Measurements from ENCODE around the gene PTRHD1. TPM values are rescaled to one million over a fixed set of nuclear protein-coding genes. Genes with fewer than 3 reads are reported as not detected.

Gene PTRHD1
- total and polyA plus RNA-seq, 2 of the 8 experiments (the other 6 are each of a cell fraction or from before 2014, with no cell fraction given), result 46.2 to 91.9 TPM

DNA sequence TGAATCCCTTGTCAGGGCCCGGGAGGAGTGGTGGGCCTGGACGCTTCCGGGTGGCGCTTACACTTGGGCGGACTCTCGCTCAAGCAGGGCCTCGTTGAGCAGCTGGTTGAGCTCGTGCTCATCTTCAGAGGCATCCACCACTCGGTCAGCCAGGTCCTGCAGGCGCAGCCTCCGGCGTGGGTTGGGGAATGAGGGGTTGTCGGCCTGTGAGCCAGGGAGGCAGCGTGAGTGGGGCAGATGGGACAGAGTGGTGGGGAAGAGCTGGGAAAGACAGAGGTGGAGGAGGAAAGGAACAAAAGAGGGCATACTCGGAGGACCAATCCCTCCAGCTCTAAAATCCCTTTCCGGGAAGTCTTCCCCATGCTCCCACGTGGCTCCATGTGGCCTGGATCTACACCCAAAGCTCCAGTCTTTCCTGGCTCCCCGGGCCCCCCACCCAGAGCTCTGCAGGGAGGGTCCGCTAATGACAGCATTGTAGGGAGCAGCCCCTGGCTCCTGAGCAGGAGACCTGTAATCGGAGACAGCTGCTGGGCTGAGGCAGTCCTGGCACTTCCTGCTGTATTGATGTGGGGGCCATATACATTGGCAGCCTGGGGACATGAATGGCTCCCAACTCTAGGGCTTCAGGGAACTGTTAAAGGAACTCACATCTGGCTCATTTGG is 41.7 kb upstream of the PTRHD1 start:
- no peak overlapping the region for H2BK15ac ChIP-seq (ENCODE audit: low read length)
- no peak overlapping the region for H4K91ac ChIP-seq (replicated peaks; ENCODE audit: insufficient read length, low read length)
- no peak overlapping the region for H3K4ac ChIP-seq (replicated peaks; ENCODE audit: insufficient read length, low read depth, low read length)
- no peaks in the 10 kb centered on the region for H4K20me1 ChIP-seq (replicated peaks in 1 of 2; ENCODE audit: control insufficient read depth in 1 of 2, insufficient read depth in 2 of 2, low read length in 2 of 2)
- H3K4me3 ChIP-seq (ENCODE audit: extremely low read depth in 1 of 4, insufficient read depth in 2 of 4, low read depth in 3 of 4, low read length in 4 of 4), result no peak overlapping the region
- POLR2A ChIA-PET (ENCODE audit: partially characterized antibody), result interaction anchor here (0.7 kb wide), 1 partner anchor 237 kb away, joined by 3 read pairs; no protein-coding TSS in a partner anchor
- H3K27ac ChIP-seq (ENCODE audit: low read depth, low read length), result no peak overlapping the region
- no peak overlapping the region for H2AFZ ChIP-seq (ENCODE audit: low read length)
- H3K4me2 ChIP-seq (ENCODE audit: insufficient read depth in 1 of 2, low read depth in 2 of 2, low read length in 2 of 2), result no peak overlapping the region
- H3K18ac ChIP-seq (ENCODE audit: extremely low read depth, low read length), result no peak overlapping the region
- peaks cover 0 to 14% (median 6%) of the 10 kb centered on the region in 4 experiments; a peak in 5 of 7 replicates for H3K4me1 ChIP-seq (replicated peaks in 1 of 4; ENCODE audit: control insufficient read depth in 3 of 4, insufficient read depth in 4 of 4, low read length in 3 of 4)
- H4K8ac ChIP-seq (ENCODE audit: extremely low read depth, insufficient read depth, low read length), result no peak overlapping the region; the same call in 1 of the 2 replicates
- H3K79me1 ChIP-seq (ENCODE audit: low read depth, low read length), result no peaks in the 10 kb centered on the region; the same call in 1 of the 2 replicates
- H3K9ac ChIP-seq (replicated peaks in 1 of 4; ENCODE audit: extremely low read depth in 1 of 4, low read depth in 3 of 4, low read length in 3 of 4), result no peak overlapping the region
- H3K14ac ChIP-seq (ENCODE audit: insufficient read length), result no peak overlapping the region
- TF ChIP-seq, protein P1, sequence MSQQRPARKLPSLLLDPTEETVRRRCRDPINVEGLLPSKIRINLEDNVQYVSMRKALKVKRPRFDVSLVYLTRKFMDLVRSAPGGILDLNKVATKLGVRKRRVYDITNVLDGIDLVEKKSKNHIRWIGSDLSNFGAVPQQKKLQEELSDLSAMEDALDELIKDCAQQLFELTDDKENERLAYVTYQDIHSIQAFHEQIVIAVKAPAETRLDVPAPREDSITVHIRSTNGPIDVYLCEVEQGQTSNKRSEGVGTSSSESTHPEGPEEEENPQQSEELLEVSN (IDR thresholded peaks at IDR 0.05), result no peak
- TF ChIP-seq SIX5 (IDR thresholded peaks at IDR 0.05; ENCODE audit: low read depth, low read length) (no peak), CBX5 (IDR thresholded peaks at IDR 0.05; ENCODE audit: low read depth, low read length) (no peak), BRCA1 (IDR thresholded peaks at IDR 0.05; ENCODE audit: low read depth, low read length) (no peak), RNF2 (IDR thresholded peaks at IDR 0.05; ENCODE audit: borderline replicate concordance, low read depth, low read length, missing control alignments, poor library complexity, severe bottlenecking) (no peak), JUND (IDR thresholded peaks at IDR 0.05; ENCODE audit: low read length) (no peak), EP300 (IDR thresholded peaks at IDR 0.05; ENCODE audit: borderline replicate concordance in 1 of 2, low read depth in 2 of 2, low read length in 2 of 2) (no peak), BCL11A (IDR thresholded peaks at IDR 0.05; ENCODE audit: low read depth in 2 of 2, low read length in 2 of 2) (no peak), PHF8 (conservative IDR thresholded peaks at IDR 0.05; ENCODE audit: low read depth, low read length) (no peak), GTF2F1 (IDR thresholded peaks at IDR 0.05; ENCODE audit: borderline replicate concordance, low read depth, low read length) (no peak)
- H2BK120ac ChIP-seq (replicated peaks; ENCODE audit: low read depth, low read length), result no peak overlapping the region
- CTCF ChIA-PET (ENCODE audit: partially characterized antibody), result no interaction called here
- H3K23me2 ChIP-seq (ENCODE audit: low read depth, low read length), result no peaks in the 10 kb centered on the region
- H4K5ac ChIP-seq (ENCODE audit: insufficient read length, low read depth, low read length), result no peak overlapping the region
- H3K27me3 ChIP-seq (replicated peaks in 1 of 4; ENCODE audit: control insufficient read depth in 3 of 4, extremely low read depth in 1 of 4, insufficient read depth in 3 of 4, low read length in 3 of 4), result no peaks in the 10 kb centered on the region
- no peak overlapping the region for H3K23ac ChIP-seq (ENCODE audit: insufficient read length)
- no peak for DNase-seq (ENCODE audit: low read depth in 1 of 2, low spot score in 2 of 2)
- FAIRE-seq, result no peak
- peaks cover 2 to 13% of the 10 kb centered on the region in 2 experiments; a peak in 1 of 4 replicates for H3K9me3 ChIP-seq (ENCODE audit: insufficient read depth in 2 of 2, low read depth in 1 of 2, low read length in 1 of 2)
- H2AK5ac ChIP-seq (ENCODE audit: low read depth, low read length), result no peak overlapping the region
- H2BK20ac ChIP-seq (ENCODE audit: low read length), result no peak overlapping the region
- H2BK5ac ChIP-seq (ENCODE audit: low read depth, low read length), result no peak overlapping the region
- no peak overlapping the region for H3K56ac ChIP-seq (replicated peaks; ENCODE audit: insufficient read length, low read depth, low read length)
- H3K79me2 ChIP-seq (ENCODE audit: control insufficient read depth in 1 of 2, insufficient read depth in 2 of 2, low read length in 2 of 2), result no peaks in the 10 kb centered on the region; a peak in 1 of 4 replicates
- 96% methylated on average over 20 of the region's 20 CpGs; no CpG with 5 or more reads in 1 of the 2 experiments for WGBS, 2 experiments (ENCODE audit: extremely low coverage in 1 of 2, insufficient coverage in 1 of 2, insufficient read length in 1 of 2, insufficient replicate concordance in 2 of 2, low coverage in 1 of 2, low lambda C conversion rate in 2 of 2, missing lambda C conversion rate in 1 of 2)
- H2BK12ac ChIP-seq (ENCODE audit: low read depth, low read length), result no peak overlapping the region
- H3K36me3 ChIP-seq (ENCODE audit: control insufficient read depth in 2 of 4, insufficient read depth in 4 of 4, low read length in 3 of 4), result peaks cover 0 to 16% (median 2%) of the 10 kb centered on the region in 4 experiments; a peak in 4 of 8 replicates
